GM18858 (cell line): ENCODE data around the gene RBFOX2.

Source experiments
- ATAC-seq: cut with Tn5 transposase; IDR thresholded peaks from one replicate; pipeline ENCODE4 v1.9.1; 2021; ENCODE audit not compliant: unreplicated experiment

The RBFOX2 gene

GRCh38 chr22:35978889-35979288 is 49.7 kb downstream of the RBFOX2 start:
- ATAC-seq = no peak

- no peak for ATAC-seq
Measured at GRCh38 chr22:35978201-35978600, 50.4 kb downstream of the RBFOX2 start.

- ATAC-seq = no peak
Measured at GRCh38 chr22:35977136-35977535, 51.5 kb downstream of the RBFOX2 start.

- ATAC-seq = no peak
Measured at GRCh38 chr22:35973388-35973787, 55.2 kb downstream of the RBFOX2 start.

- ATAC-seq = no peak
Measured at GRCh38 chr22:35972559-35972958, 56.1 kb downstream of the RBFOX2 start.

GRCh38 chr22:35971456-35972119 is 57.0 kb downstream of the RBFOX2 start:
- ATAC-seq = no peak

GRCh38 chr22:35970616-35971455 is 57.8 kb downstream of the RBFOX2 start:
- ATAC-seq = no peak

- ATAC-seq = no peak
Measured at GRCh38 chr22:35967046-35967397, 61.6 kb downstream of the RBFOX2 start.

GRCh38 chr22:35966314-35967045 is 62.1 kb downstream of the RBFOX2 start:
- ATAC-seq = no peak

- no peak for ATAC-seq
Measured at GRCh38 chr22:35963237-35963810, 65.3 kb downstream of the RBFOX2 start.

GRCh38 chr22:35961480-35962295 is 66.9 kb downstream of the RBFOX2 start:
- ATAC-seq = no peak

- ATAC-seq = no peak
Measured at GRCh38 chr22:35960854-35961253, 67.8 kb downstream of the RBFOX2 start.

- ATAC-seq = no peak
Measured at GRCh38 chr22:35959121-35959800, 69.4 kb downstream of the RBFOX2 start.

- ATAC-seq = no peak
Measured at GRCh38 chr22:35958334-35958733, 70.3 kb downstream of the RBFOX2 start.

GRCh38 chr22:35957589-35957988 is 71.0 kb downstream of the RBFOX2 start:
- no peak for ATAC-seq

GRCh38 chr22:35956850-35957249 is 71.8 kb downstream of the RBFOX2 start:
- no peak for ATAC-seq

- no peak for ATAC-seq
Measured at GRCh38 chr22:35955546-35955945, 73.1 kb downstream of the RBFOX2 start.

- ATAC-seq = no peak
Measured at GRCh38 chr22:35952576-35952975, 76.0 kb downstream of the RBFOX2 start.

- no peak for ATAC-seq
Measured at GRCh38 chr22:35950262-35950661, 78.4 kb downstream of the RBFOX2 start.

- no peak for ATAC-seq
Measured at GRCh38 chr22:35949243-35949642, 79.4 kb downstream of the RBFOX2 start.
